GM10248 (cell line): ENCODE data around the gene PLEKHJ1.

Experiments used
- CTCF ChIA-PET: fragments of 300-600 bp; sonication (Branson Sonifier 250); formaldehyde crosslinking; extraction: SDS; loops from one replicate; lab custom pipeline; 2021; ENCODE audit warnings: antibody characterized with exemption; lab: Yijun Ruan, JAX
- POLR2A ChIA-PET: fragments of 350-650 bp; sonication (Branson Sonifier 250); formaldehyde crosslinking; extraction: SDS; loops from one replicate; lab custom pipeline; 2020; ENCODE audit warnings: antibody characterized with exemption; lab: Yijun Ruan, JAX
- DNase-seq: peaks from one replicate; pipeline ENCODE4 v3.0.0; 2012; ENCODE audit errors: extremely low spot score
- CTCF ChIP-seq: IDR thresholded peaks from 2 replicates; pipeline ENCODE4 v1.5.1; 2012; ENCODE audit warnings: mild to moderate bottlenecking, low read depth; ENCODE audit errors: extremely low read depth, missing control alignments, control extremely low read depth

Gene PLEKHJ1

DNA sequence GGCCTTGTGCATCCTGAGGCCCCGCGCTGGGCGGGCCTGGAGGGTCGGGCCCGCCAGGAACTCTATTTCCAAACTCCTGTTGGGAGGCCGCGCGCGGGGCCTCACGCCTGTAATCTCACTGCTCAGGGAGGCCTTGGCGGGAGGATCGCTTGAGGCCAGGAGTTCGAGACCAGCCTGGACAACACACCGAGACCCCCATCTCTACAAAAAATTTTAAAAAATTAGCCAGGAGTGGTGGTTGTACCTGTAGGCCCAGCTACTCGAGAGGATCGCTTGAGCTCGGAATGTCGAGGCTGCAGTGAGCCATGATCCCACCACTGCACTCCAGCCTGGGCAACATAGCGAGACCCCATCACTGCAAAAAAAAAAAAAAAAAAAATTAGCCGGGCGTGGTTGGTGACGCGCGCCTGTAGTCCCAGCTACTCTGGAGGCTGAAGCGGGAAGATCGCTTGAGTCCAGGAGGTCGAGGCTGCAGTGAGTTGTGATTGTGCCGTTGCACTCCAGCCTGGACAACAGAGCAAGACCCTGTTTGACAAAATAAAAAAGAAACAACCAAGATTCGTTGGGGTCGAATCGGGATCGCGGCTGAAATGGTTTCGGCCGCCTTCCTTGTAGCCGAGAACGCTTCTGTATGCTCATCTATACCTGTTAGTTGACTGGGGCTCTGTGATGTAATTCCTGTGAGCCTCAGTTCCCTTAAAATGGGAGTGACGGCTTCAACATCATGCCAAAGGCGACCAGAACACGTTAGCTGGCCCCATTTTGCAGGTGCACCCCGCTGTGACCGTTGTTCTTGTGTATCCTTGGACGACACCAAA lies 1.1 kb upstream of the PLEKHJ1 start:
- ChIA-PET POLR2A (interaction anchor here (0.7 kb wide), 1 partner anchor 109 kb away, joined by 3 read pairs; no protein-coding TSS in a partner anchor), CTCF (interaction anchor here (1.0 to 5.3 kb wide), 6 partner anchors 17 to 153 kb away, joined by 3 to 37 read pairs (median 6); no protein-coding TSS in a partner anchor)
- no peak for DNase-seq
- TF ChIP-seq CTCF: no peak

- ChIA-PET CTCF (interaction anchor here (0.6 to 2.0 kb wide), 20 partner anchors 10 to 113 kb away, joined by 3 to 14 read pairs (median 4); partner anchors contain the start of gene JSRP1), POLR2A (interaction anchor here (0.6 kb wide), 1 partner anchor 20 kb away, joined by 3 read pairs; no protein-coding TSS in a partner anchor)
- TF ChIP-seq CTCF: no peak
Measured at GRCh38 chr19:2236064-2236313, 140 bp downstream of the PLEKHJ1 start.

GRCh38 chr19:2235381-2236063 lies 607 bp downstream of the PLEKHJ1 start:
- ChIA-PET CTCF (interaction anchor here (0.6 to 2.0 kb wide), 20 partner anchors 9 to 113 kb away, joined by 3 to 14 read pairs (median 4); partner anchors contain the start of gene JSRP1), POLR2A (interaction anchor here (0.6 kb wide), 1 partner anchor 19 kb away, joined by 3 read pairs; no protein-coding TSS in a partner anchor)
- TF ChIP-seq CTCF: no peak
- DNase-seq: no peak

More at GRCh38 chr19:2236064-2236313, 140 bp downstream of the PLEKHJ1 start:
- DNase-seq: no peak

DNA sequence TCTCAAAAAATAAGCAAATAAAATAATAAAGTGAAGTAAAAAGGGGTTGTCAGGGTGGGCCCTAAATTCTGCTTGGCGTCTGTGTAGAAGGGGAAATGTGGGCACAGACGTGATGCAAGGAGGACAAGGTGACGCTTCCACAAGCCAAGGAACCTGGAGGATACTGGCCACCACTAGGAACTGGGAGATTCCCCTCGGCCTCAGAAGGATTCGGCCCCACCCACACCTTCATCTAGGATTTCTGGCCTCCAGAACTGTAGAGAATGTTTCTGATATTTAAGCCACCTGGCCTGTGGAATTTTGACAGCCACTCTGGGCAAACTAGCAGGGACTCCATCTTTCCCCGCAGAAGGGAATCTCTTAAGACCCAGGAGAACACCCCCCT lies 1.1 kb downstream of the PLEKHJ1 start:
- ChIA-PET POLR2A (interaction anchor here (0.5 kb wide), 1 partner anchor 363 kb away, joined by 3 read pairs; no protein-coding TSS in a partner anchor), CTCF (interaction anchor here (1.2 to 2.0 kb wide), 9 partner anchors 9 to 81 kb away, joined by 3 to 14 read pairs (median 6); no protein-coding TSS in a partner anchor)
- no peak for TF ChIP-seq CTCF
- DNase-seq: no peak

- DNase-seq: no peak
- no peak for TF ChIP-seq CTCF
- POLR2A ChIA-PET: no interaction called here
- CTCF ChIA-PET: interaction anchor here (0.7 to 1.2 kb wide), 2 partner anchors 40 to 159 kb away, joined by 3 to 4 read pairs; no protein-coding TSS in a partner anchor
Measured at GRCh38 chr19:2233601-2234280, 2.4 kb downstream of the PLEKHJ1 start.
